ENCODE data around the gene AUTS2.

The AUTS2 gene

GRCh38 chr7:70047384-70047783 lies 449.1 kb downstream of the AUTS2 start:
- DNase-seq = no peak

- DNase-seq = no peak
Observed at GRCh38 chr7:70047891-70048448, 449.7 kb downstream of the AUTS2 start.

GRCh38 chr7:70051726-70052125 lies 453.5 kb downstream of the AUTS2 start:
- DNase-seq = no peak

GRCh38 chr7:70052691-70053090 lies 454.4 kb downstream of the AUTS2 start:
- no peak for DNase-seq

- no peak for DNase-seq
Observed at GRCh38 chr7:70053421-70053820, 455.1 kb downstream of the AUTS2 start.

GRCh38 chr7:70053989-70054388 lies 455.7 kb downstream of the AUTS2 start:
- DNase-seq = no peak

- no peak for DNase-seq
Observed at GRCh38 chr7:70056363-70056762, 458.1 kb downstream of the AUTS2 start.

- DNase-seq = no peak
Observed at GRCh38 chr7:70060298-70061068, 462.2 kb downstream of the AUTS2 start.

- no peak for DNase-seq
Observed at GRCh38 chr7:70063371-70063770, 465.1 kb downstream of the AUTS2 start.

GRCh38 chr7:70063927-70064326 lies 465.7 kb downstream of the AUTS2 start:
- DNase-seq = no peak

GRCh38 chr7:70066844-70067243 lies 468.6 kb downstream of the AUTS2 start:
- DNase-seq = no peak

- no peak for DNase-seq
Observed at GRCh38 chr7:70068531-70068930, 470.3 kb downstream of the AUTS2 start.

GRCh38 chr7:70069977-70070376 lies 471.7 kb downstream of the AUTS2 start:
- DNase-seq = no peak

GRCh38 chr7:70071766-70072165 lies 473.5 kb downstream of the AUTS2 start:
- DNase-seq = no peak

- DNase-seq = no peak
Observed at GRCh38 chr7:70072220-70072619, 473.9 kb downstream of the AUTS2 start.

GRCh38 chr7:70076325-70076724 lies 478.1 kb downstream of the AUTS2 start:
- no peak for DNase-seq

- DNase-seq = no peak
Observed at GRCh38 chr7:70082099-70082611, 483.9 kb downstream of the AUTS2 start.

- DNase-seq = no peak
Observed at GRCh38 chr7:70091362-70091761, 493.1 kb downstream of the AUTS2 start.

- DNase-seq = no peak
Observed at GRCh38 chr7:70092314-70093204, 494.3 kb downstream of the AUTS2 start.

- no peak for DNase-seq
Observed at GRCh38 chr7:70093205-70093904, 495.1 kb downstream of the AUTS2 start.

- no peak for DNase-seq
Observed at GRCh38 chr7:70094831-70095230, 496.6 kb downstream of the AUTS2 start.

GRCh38 chr7:70097645-70098044 lies 499.4 kb downstream of the AUTS2 start:
- no peak for DNase-seq

GRCh38 chr7:70098133-70098561 lies 499.9 kb downstream of the AUTS2 start:
- DNase-seq = no peak
